NCI-H2171 treated with DMSO at 0.1 percent for 48 hours (cell line): ENCODE data around the gene LSM11.
"Not testable (repeated sequence)": the region's sequence is repeated elsewhere in the genome, so short reads cannot be mapped to it uniquely, and the experiment has no call there.

ENCODE experiments used
- DNase-seq: peaks from one replicate; lab custom pipeline; 2025; lab: John Stamatoyannopoulos, UW

The LSM11 gene

DNA sequence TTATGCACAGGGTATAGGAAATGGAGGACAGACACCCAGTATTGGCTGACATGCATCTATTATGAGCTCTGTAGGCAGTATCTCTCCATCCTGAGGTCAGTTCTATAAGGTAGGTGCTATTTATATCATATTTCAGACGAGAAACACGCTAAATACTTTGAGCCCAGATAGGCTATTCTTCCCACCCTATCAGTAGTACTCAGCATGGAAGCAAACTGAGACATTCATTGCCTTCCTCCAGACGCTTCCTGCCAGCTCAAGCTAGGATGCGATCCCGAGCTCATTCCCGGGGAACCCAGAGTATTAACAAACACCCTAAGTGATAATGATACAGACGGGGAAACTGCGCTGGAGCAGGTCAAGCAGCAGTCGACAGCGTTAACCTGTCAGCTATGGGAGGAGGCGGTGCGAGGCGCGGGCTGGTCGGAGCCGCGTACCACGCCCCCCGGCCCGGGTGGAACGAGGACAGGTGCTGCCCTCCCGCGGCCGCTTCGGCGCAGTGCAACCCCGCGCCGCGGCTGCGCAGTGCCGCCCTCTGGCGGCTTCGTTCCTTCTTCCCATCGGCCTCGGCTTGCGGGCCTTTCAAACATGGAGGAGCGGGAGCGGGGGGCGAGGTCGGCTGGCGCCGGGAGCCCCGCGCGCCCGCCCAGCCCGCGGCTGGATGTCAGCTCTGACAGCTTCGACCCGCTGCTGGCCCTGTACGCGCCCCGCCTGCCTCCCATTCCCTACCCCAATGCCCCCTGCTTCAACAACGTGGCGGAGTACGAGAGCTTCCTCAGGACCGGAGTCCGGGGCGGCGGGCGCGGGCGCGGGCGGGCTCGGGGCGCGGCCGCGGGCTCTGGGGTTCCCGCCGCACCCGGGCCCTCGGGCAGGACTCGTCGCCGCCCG is at the start of gene LSM11:
Gene LSM11, plus strand, starts transcription at position 550 of the 888 bp plus-strand sequence. Its CDS starts 39 bp downstream, at position 589.
- DNase-seq: peak; percentile 61

DNA sequence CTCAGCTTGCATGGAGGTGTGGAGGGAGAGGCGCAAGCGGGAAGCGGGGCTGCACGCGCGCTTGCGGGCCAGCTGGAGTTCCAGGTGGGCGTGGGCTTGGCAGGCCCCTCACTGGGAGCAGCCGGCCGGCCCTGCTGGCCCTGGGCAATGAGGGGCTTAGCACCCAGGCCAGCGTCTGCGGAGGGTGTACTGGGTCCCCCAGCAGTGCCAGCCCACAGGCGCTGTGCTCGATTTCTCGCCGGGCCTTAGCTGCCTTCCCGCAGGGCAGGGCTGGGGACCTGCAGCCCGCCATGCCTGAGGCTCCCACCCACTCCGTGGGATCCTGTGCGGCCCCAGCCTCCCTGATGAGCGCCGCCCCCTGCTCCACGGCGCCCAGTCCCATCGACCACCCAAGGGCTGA is 49.7 kb upstream of the LSM11 start:
- not testable (repeated sequence) for DNase-seq

DNA sequence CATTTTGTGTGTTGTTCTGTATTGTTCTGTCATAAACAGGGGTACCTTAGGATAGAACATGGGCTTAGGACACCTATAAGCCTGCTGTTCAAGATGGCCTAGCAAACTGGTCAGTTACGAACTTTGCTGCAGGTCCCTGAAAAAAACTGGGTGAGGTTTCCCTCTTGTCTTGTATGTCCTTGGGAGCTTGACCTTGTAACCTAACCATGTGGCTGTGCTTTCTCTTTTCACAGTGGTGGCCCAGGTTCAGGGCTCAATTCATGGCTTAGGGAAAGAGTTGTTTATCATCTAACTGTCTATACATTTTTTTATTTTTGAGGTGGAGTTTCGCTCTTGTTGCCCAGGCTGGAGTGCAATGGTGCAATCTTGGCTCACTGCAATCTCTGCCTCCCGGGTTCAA is 47.4 kb upstream of the LSM11 start:
- not testable (repeated sequence) for DNase-seq

DNA sequence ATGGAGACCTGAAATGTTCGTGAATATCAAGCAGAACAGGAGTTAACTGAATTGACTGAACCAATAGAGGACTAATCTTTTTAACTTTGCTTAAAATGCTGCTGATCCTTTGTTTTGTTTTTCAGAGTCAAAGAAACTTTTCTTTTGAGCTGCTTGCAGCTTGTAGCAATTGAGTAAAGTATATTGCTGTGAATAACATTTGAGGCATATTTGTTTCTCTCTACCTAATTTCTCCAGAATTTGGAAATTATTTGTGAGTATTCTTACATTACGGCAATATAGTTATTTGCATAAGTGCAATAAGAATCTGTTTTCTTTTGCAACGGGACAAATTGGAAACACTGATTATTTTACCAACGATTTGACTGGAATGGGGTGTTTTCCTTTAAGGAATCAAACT is 44.8 kb upstream of the LSM11 start:
- not testable (repeated sequence) for DNase-seq

DNA sequence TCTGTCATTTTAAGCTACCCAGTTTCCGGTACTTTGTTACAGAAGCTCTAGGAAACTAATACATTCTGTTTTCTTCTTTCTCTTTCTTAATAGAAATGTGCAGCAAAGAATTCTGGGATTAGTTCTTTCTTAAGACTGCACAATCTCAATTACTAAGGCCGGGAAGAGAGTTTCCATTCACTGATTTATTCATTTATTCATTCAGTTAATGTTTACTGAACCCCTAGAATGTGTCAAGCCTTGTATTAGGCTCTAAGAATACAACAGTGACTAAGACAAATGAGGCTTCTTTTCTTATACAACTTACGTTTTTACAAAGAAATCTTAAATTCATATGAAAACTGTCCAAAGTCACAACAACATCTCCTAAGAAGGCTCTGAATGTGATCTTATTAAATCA is 39.8 kb upstream of the LSM11 start:
- no peak for DNase-seq

DNA sequence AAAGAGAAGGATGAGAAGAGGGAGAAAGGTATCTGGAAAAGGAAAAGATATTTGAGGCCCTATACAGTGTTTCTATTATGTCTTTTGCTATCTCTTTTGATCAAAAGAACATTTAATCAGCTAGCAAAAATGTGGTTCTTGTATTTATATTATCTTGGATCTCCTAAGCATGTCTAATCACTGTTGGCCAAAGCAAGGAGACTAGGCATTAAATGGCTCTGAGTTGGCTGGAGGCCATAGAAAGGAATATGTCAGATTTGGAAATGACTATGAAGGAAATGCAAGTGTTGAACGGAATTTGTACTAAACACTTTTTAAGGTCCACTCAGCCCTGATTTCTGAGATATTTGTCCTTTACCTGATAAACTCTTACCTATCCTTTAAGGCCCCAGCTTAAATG is 34.6 kb upstream of the LSM11 start:
- no peak for DNase-seq

DNA sequence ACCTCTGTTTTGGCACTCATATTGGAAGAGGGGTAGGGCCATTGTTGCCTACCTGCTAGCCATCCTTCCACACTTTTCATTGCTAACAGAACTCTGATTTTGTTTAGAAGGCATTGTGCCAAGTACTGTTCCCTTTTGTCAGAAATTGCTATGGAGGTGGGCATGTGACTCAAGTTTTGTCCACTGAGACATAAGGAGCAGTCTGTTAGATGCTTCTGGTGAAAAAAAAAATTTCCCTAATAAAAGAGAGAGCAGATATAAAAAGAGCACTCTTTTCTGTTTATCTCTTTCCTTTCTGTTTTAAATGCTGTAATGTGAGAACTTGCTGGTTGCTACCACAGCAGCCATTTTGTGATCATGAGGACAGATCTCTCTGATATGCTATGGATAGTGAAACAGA is 34.2 kb upstream of the LSM11 start:
- no peak for DNase-seq

DNA sequence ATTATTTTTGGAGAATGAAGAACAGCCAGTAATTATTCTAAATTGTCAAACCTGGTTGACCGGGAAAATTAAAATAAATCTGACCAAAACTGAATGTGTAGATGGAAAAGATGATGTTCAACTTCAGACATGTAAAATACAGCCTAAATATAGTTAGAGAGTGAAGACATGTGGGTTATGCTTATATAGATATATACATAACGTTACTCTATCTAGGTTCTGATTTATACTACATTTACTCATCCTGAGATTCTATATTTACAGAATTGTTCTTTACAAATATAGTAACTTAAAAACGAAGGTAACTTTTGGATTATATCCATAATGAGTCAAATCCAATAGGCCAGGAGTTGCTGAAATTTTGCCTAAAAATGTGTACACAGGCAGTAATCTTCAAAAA is 33.1 kb upstream of the LSM11 start:
- DNase-seq: no peak

DNA sequence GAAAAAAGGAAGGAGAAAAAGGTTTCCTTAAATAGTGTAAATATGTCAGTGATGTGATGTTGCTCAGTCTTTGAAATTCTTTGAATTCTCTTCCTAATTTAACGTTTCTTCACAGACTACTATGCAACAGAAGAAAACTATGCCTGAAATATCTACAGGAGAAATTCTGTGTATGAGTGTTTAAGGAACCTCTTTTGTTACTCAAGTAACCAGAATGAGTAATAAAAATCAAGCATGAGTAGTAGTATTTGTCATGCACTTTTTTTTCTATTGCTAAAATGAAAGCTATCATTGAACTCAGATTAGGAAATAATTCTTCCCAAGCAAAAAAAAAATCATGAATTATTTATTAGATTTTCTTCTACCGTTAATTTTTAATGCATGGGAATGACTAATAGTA is 32.6 kb upstream of the LSM11 start:
- no peak for DNase-seq

DNA sequence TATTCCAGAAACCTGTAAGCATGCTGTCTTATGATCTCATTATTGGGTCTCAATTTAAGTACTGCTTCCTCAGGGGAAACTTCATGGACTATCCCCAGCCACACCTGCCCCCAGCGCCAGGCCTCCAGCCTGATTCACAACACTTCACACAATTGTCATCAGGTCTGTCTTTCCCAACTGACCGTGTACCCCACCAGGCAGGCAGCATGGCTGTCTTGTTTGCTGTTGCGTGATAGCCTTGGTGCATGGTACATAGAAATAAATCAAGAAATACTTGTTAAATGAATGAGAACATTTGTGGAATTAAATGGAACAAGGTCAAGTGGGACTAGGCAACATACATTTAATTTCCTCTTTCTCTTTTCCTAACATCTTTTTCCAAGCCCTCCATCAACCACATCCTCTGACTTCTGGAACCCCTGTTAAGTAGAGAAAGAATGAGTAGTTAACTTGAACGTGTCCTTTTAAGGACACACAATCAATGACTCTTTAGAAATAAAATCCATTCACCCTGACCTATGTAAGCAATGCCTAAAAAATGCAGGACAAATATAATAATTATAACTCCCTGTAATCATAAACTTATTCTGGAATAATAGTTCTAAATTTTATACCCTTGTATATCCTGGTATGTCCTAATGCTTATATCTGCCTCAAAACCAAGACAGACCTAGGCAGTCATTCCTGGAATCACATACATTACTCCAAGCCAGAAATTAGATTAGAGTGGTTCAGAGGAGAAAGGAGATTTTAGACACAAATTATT is 29.5 kb upstream of the LSM11 start:
- no peak for DNase-seq

DNA sequence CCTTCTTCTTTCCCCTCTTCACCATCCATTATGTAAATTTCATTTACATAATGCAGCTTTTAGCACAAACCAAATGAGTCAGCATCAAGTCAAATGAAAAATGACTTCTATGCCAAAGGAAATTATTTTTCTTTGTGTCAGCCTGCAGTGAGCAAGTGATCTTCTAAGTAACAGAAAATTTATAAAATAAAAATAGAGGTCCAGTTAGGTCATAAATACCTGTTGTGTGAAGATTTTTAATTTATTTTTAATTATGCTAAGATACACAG is 29.0 kb upstream of the LSM11 start:
- DNase-seq: no peak

DNA sequence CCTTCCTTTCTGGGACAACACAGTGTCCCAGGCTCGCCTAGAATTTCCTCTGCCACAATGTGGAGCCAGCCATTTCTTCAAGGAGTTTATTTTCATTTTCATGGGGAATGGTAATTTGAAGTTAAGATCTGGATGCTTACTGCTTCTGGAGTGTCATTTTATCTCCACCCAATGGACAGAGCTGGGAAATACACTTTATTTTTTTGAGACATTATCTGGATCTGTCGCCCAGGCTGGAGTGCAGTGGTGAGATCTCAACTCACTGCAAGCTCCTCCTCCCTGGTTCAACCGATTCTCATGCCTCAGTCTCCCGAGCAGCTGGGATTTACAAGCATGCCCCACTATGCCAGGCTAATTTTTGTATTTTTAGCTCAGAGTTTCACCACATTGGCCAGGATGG is 25.0 kb upstream of the LSM11 start:
- peak; percentile 9 for DNase-seq

DNA sequence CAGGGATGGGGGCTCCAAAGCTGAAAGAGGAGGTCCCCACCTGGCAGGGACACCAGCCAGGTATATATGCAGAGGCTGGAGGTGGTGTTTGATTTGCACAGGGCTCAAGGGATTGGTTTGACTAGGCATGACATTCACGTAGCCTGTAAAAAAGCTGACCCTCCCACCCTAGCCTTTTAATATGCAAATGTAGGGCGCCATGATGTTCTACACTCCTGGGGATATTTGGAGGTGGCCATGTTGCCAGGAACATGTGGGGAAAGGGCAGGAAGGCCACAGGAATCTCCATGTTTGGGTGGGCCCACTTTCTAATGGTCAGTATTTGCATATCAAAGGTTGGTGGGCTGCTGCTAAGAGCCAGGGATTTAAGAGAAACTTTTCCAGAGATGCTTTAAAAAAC is 24.3 kb upstream of the LSM11 start:
- DNase-seq: no peak

DNA sequence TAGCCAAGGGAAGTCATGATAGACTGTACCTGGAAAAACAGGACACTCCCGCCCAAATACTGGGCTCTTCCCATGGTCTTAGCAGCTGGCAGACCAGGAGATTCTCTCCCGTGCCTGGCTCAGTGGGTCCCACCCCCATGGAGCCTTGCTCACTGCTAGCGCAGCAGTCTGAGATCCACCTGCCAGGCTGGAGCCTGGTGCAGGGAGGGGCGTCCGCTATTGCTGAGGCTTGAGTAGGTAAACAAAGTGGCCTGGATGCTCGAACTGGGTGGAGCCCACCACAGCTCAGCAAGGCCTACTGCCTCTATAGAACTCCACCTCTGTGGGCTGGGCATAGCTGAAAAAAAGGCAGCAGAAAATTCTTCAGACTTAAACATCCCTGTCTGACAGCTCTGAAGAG is 22.4 kb upstream of the LSM11 start:
- DNase-seq: no peak

DNA sequence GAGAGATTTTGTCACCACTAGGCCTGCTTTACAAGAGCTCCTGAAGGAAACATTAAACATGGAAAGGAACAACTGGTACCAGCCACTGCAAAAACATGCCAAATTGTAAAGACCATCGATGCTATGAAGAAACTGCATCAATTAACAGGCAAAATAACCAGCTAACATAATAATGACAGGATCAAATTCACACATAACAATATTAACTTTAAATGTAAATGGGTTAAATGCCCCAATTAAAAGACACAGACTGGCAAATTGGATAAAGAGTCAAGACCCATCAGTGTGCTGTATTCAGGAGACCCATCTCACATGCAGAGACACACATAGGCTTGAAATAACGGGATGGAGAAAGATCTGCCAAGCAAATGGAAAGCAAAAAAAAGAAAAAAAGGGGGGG is 20.6 kb upstream of the LSM11 start:
- DNase-seq: not testable (repeated sequence)

DNA sequence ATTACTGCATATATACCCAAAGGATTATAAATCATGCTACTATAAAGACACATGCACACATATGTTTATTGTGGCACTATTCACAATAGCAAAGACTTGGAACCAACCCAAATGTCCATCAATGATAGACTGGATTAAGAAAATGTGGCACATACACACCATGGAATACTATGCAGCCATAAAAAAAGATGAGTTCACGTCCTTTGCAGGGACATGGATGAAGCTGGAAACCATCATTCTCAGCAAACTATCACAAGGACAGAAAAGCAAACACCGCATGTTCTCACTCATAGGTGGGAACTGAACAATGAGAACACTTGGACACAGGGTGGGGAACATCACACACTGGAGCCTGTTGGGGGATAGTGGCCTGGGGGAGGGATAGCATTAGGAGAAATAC is 16.9 kb upstream of the LSM11 start:
- not testable (repeated sequence) for DNase-seq

DNA sequence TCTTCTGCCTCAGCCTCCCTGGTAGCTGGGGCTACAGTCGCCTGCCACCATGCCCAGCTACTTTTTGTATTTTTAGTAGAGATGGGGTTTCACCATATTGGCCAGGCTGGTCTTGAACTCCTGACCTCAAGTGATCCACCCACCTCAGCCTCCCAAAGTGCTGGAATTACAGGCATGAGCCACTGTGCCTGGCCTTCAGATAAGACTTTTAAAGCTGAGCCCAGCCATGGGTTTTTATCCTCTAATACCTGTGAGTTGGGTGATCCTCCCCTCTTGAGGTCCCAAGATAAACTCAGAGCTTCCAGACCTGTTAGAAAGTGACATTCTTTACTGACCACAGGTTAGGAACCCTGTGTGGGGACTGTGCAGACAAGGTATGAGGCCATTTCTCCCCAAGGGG is 15.7 kb upstream of the LSM11 start:
- DNase-seq: not testable (repeated sequence)

DNA sequence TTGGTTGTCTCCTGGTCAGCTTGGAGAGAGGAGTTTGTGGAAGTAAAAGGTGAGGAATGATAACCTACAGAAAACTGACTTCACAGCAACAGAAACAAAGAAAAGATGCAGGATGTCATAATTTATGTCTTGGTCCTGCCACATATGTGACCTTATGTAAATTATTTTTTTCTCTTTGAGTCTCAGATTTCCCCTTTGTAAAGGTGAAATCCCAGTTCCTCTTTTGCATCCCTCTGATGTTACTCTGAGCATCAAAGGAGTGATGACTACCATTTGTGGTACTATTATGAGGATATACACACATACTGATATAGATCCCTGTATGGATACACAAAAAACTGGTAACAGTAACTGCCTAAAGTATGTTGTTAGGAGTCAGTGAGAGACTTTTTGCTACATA is 13.7 kb upstream of the LSM11 start:
- no peak for DNase-seq

DNA sequence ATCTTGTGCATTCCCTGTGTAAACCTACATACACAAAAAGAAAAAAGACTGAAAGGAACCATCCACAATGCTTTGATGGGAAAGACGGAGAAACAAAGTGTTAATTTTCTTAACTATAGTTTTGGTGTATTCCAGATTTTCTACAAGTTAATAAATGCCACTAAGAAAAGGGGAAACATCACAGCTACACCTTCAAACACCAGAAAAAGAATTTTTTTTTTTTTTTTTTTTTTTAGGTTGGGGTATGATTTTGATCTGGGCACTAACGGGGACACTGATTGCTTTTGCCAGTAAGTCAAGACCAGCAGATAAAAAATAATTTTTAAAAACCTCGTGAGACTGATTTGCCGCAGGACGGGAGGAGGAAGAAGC is 12.6 kb upstream of the LSM11 start:
- no peak for DNase-seq

DNA sequence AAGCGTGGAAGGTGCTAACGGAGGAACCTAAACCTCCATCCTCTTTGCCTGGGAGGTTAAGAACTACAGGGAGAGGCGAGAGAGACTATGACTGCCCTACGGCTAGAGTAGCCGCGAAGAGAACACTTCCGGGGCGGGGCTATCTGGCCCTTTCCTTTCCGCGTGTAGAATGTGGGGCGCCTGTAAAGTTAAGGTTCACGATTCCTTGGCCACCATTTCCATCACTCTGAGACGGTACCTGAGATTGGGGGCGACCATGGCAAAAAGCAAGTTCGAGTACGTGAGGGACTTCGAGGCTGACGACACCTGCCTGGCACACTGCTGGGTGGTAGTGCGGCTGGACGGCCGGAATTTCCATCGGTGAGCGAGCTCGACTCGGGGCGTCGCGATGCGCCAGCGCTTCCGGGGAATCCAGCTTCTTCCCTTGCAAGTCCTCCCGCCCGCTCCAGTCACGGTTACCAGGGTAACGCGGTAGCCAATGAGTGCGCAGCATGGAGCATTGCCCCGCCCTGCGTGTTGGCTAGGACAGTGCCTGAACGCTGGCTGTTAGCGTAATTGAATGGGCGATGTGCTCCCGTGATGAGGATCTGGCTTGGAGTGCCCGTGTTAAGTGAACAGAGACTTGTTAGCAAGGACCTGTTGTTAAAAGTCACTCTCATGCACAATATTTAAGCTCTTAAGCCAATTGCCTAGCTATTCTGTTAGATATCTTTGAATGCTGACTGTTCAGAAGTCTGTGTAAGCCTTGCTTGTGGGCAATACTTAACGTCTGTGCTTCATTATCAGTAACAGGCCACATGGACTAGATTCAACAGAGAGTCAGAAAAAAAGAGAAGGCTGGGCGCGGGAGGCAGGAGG is 12.0 kb upstream of the LSM11 start, which contains the start of gene THG1L:
Gene THG1L, plus strand, starts transcription at position 149 of the 858 bp plus-strand sequence. Its CDS starts 21 bp downstream, at position 170.
- DNase-seq: peak; percentile 85

DNA sequence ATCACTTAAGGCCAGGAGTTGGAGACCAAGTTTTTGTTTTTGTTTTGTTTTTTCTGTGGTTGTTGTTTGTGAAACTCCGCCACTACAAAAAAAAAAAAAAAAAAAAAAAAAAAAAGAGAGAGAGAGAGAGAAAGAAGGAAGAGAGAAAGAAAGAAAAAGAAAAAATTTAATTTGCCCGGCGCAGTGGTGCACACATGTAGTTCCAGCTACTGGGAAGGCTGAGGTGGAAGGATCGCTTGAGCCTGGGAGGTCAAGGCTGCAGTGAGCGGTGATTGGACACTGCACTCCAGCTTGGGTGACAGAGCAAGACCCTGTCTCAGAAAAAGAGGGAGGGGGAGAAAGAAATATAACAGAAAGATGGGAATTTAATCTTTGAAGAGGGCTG is 11.4 kb upstream of the LSM11 start:
- no peak for DNase-seq

DNA sequence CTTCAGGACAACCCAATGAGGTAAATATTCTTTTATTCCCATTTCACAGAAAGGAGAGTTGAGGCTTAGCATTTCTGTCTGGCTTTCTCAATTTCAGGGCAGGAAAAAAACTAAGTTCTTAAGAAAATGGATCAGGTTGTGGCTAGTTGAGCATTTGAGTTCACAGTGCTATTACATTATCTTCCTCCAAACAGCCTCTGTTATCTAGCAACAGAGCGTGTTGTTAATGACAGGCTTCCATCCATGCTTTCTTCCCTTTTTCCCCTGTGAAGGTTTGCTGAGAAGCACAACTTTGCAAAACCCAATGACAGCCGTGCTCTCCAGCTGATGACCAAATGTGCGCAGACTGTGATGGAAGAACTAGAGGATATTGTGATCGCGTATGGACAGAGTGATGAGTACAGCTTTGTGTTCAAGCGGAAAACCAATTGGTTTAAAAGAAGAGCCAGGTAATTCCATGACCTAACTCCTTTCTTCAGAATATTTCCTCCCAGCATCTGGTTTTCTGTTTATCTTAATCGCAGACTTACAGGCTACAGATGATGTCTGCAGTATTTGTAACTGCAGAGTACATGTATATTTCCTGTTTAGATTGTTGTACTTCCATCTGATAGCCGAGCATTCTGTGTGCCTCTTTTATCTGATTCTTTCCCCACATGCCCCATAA is 10.8 kb upstream of the LSM11 start:
- DNase-seq: no peak
